GDM1 (cell line): ENCODE results near the gene STIM2.

ENCODE experiments used
- DNase-seq: peaks from one replicate; lab custom pipeline; 2025; lab: John Stamatoyannopoulos, UW

The STIM2 gene

DNA sequence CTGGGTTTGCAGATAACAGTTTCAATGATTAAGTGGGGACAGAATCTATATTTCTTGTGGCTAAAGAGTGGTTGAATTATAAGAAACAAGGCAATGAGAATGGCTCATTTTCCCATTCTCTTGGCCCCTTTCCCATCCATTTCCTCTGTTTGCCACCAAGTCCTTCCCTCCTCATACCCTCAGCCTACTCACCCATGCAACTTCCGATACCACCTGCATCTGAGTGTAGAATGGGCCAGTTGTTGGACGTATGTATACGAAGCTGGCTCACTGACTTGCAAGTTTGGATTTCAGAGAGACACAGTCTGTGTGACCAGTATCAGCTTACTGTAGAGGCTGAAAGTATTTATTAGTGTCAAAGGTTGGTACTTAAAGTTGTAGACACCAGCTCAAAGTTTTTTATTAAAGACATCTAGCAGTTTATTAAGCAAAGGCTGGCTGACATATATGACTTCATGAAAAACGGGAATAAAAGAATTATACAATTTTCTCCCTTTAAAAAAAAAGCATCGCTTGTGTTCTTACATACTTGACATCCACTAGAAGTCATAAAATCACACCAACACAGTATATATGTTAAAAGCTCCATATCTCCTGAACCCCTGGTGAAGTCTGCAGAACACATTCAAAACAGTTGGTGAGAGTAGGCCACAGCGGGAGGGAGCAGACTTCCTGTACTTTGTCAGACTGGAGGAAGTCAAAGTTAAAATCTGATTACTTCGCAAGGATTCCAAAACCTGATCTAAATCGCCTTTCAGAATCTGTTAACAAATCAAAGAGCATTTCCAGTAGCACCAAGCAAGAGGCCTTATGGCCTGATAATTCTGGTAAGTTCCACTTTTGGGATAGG lies 22.4 kb upstream of the STIM2 start:
- DNase-seq = peak; percentile 14

DNA sequence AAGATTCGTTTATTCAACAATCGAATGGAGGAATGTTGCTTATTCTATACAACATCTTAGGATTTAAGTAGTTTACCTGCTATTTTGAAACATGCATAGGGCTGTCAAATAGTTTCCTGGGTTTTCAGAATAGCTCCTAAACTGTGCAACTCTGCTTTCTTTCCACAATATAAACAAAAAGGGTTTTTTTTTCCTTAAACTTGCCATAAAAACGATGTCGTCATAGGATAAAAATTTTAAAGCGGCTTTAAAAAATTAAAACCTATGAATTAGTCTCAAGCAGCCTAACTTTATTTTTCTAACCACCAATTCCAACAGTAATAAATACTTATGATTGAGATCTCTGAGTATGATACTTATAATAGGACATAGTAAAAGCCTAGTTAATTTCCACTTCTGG lies 21.6 kb upstream of the STIM2 start:
- no peak for DNase-seq

DNA sequence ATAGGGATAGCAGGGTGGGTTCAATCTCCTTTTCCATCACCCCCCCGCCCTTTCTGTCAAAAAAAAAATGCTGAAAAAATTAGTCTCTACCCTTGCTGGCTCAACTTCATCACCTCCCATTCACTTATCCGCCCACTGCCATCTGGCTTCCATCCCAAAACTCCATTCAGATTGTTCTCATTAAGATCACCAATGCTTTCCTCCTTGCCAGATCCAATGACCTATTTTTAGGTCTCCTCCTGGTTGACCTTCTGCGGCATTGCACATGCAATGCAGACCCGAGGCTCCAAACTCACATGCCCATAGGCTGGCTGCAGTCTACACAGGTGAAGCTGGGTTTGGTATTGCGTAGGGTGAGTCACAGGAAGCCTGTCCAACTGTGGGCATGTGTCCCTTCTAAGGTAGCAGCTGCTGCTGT lies 21.1 kb upstream of the STIM2 start:
- DNase-seq = no peak

DNA sequence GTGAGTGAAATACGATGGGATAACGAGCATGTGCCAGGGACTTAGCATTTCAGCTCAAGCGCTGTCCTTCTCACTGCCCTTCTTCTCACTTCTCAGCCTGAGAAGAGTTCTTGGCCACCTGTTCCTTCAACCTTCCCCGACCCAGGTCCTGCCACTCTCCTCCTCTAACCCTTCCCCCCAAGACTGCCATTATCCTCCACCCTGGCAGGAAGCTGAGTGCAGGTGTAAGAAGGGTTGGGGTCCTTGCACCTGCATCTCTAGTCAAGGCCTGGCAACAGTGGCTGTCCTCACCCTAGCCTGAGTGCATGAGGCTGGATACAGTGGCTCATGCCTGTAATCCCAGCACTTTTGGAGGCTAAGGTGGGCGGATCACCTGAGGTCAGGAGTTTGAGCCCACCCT lies 19.9 kb upstream of the STIM2 start:
- DNase-seq = no peak

DNA sequence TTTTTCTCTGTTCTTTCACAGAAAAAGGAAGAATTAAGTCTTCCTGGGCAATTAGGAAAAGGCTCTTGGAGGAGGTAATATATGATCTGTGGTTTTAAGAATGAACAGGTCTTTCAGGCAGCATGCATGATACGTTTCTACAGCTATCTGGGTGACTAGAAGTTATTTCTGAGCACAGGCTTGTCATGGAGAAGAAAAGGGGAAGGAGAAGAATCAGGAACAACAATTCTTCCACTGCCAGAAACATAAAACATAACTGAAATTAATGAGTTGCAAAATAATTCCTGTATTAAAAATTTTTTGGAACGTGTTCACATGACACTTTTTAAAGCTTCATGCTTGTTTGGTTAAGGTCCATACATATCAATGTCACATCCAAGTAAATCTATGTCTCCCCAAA lies 17.7 kb upstream of the STIM2 start:
- DNase-seq = no peak

DNA sequence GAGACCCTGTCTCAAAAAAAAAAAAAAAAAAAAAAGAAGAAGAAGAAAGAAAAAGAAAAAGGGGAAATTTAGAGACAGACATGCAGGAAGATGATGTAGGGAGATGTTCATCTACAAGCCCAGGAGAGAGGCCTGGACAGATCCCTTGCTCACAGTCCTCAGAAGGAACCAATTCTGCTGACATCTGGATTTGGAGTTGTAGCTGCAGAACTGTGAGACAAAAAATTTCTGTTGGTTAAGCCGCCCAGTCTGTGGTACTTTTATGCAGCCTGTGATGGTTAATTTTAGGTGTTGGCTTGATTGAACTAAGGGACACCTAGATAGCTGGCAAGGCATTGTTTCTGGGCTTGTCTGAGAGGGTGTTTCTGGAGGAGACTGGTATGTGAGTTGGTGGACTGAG lies 10.1 kb upstream of the STIM2 start:
- no peak for DNase-seq

DNA sequence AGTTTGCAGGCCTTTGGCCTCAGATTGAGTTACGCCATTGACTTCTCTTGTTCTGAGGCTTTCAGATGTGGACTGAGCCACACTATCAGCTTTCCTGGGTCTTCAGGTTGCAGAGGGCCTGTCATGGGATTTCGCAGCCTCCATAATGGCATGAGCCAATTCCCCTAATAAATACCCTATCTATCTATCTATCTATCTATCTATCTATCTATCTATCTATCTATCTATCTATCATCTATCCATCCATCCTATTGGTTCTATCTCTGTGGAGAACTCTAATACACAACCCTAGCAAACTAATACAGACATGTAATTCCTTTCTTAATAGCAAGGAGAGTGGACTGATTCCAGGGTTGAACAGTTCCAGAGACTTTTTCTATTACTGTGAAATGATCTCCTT lies 9.5 kb upstream of the STIM2 start:
- no peak for DNase-seq

DNA sequence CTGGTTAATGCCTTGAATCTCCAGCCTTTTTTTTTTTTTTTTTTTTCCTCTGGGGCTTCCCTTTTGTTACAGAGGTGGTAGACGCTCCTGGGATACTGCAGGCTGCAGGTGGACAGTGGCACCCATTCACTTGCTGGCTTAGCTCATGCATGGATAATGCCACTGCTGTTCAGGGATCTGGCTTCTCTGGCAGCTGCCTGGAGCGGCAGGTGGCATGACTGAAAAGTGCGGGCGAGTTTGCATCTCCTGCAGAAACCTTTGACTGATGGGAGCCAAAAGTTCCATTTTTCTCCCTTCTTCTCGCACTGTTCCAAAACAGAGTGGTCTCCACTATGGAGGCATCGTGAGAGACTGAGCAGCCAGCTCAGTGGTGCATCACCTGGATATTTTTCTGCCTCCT lies 5.9 kb upstream of the STIM2 start:
- no peak for DNase-seq

DNA sequence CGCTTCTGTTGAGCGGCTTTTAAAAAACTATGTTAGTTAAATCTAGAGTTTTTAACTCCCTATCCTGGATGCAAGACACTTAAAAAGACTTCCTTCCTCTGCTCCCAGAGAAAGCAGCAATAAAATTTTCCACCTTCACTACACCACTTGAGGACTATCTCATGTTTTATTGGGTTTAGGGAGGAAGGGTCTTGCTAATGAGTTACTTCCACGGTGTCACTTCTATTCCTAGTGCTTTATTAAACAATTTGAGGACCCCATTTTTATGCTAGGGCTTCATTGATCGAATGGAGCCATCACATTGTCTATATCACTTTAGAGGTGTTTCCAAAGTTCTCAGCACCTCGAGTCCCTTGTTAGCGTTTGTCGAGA lies 3.7 kb upstream of the STIM2 start:
- DNase-seq = no peak

DNA sequence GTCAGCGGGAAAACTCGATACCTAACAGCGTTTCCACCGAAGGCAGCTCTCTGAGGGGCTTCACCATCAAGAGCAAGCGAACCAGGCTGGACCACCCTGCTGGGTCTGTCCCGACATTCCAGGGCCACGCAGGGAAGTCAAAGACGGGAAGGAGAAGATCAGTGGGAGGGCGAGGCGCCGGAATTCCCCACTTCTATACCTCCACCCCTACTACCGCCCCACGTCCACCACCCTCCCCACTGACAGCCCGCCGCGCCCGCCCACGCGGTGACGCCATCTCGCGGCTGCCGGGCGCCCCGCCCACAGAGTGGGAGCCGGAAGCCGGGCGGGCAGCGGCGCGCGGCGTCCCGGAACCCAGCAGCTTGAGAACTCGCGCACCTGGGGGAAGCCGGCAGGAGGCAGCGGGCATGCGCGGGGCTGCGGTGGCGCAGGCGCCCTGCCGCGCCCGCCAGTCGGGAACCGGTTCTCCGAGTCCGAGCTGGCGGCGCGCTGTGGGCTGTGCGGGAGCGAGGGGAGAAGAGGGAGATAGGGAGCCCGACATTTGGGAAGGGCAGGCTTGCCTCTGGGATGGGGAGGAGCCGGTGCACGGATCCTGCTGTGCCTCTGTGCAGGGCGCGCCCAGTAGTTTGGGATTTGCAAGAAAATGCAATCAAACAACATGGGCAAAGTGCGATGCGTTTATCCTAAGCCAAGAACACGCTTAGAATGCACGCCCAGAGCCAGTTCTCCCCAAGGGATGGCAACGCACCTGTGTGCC lies 3.2 kb upstream of the STIM2 start:
- peak; percentile 92 for DNase-seq

DNA sequence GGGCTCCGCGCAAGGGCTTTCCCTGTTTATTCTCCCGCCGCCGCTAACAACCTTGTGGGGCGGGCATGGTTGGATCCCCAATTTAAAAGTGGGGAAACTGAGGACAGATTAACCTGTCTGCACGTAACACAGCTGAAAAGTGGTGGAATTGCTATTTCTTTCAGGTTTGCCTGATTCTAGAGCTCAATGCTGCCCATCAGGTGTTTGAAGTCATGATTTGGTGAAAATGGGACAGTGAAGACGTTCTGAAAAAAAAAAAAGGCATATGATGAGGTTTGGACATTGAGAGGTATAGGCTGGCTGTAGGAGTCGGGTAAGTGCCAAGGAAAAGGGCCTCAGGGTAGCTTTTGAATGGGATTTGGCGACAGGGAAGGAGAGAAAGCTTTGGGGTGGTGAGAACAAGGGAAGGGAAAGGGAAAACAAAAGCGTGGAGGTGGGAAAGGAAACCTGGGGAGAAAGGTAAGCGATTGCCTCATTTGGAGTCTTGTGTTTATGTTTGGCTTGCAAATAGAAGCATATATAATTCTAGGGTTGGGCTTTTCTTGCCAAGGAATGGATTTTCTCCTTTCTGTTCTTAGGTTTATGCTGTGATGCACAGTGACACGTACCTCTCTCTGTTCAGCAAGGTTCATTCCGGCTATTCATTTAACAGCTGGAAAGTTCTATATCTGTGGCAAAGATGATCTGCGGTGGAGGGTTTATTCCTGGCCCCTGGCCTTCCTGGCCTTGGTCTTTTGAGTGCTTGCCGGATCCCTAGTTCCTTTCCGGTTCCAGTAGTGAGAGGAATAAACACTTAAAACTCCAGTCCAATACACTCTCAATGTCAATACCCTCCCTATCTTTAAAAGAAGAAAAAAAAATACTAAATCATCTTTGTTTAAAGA lies 2.4 kb upstream of the STIM2 start:
- no peak for DNase-seq

DNA sequence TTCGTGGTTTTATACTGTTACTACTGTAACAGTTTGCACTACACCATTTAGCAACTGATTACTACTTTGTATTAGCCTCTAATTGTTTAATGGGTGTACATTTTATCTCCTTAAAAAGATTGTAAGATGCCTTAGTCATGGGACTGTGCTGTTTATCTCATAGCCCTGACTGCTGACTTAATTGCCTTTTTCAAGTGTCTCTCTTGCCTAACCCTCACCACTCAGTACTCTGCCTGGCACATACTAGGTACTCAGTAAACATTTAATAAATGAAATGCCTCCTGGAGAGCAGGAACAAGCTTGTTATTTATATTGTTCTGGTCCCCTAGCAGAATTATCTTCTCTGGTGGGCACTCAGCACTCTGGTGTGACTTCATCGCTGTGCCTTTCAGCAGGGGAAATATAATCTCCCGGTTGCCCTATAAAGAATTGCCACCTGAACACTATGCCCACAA lies 1.7 kb upstream of the STIM2 start:
- no peak for DNase-seq

DNA sequence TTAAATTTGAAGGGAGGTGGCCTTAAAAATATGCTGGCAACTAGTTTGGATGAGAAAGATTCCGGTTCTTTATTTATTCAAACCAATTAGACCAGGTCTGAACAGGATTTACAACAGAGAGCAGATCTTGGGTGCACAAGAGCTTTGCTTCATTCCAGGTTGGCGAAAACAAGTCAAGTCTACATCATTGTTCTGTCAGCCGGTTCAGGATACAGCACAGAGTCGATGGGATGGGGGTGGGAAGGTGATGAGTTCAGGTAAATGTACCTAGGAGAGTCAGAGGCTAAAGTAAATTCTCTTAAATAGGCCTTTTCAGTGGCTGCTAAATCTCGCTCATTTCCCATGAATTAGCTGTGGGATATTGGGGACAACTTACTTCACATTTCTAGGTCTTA lies 882 bp upstream of the STIM2 start:
- DNase-seq = no peak

DNA sequence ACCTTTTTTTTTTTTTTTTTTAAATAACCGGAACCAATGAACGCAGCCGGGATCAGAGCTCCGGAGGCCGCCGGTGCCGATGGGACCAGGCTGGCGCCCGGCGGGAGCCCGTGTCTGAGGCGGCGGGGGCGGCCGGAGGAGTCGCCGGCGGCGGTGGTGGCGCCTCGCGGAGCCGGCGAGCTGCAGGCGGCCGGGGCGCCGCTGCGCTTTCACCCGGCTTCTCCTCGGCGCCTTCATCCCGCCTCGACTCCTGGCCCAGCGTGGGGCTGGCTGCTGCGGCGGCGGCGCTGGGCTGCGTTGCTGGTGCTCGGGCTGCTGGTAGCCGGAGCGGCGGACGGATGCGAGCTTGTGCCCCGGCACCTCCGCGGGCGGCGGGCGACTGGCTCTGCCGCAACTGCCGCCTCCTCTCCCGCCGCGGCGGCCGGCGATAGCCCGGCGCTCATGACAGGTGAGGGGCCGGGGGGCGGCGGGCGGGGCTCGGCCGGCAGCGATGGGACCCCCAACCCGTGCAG lies 337 bp downstream of the STIM2 start:
- peak; percentile 63 for DNase-seq

DNA sequence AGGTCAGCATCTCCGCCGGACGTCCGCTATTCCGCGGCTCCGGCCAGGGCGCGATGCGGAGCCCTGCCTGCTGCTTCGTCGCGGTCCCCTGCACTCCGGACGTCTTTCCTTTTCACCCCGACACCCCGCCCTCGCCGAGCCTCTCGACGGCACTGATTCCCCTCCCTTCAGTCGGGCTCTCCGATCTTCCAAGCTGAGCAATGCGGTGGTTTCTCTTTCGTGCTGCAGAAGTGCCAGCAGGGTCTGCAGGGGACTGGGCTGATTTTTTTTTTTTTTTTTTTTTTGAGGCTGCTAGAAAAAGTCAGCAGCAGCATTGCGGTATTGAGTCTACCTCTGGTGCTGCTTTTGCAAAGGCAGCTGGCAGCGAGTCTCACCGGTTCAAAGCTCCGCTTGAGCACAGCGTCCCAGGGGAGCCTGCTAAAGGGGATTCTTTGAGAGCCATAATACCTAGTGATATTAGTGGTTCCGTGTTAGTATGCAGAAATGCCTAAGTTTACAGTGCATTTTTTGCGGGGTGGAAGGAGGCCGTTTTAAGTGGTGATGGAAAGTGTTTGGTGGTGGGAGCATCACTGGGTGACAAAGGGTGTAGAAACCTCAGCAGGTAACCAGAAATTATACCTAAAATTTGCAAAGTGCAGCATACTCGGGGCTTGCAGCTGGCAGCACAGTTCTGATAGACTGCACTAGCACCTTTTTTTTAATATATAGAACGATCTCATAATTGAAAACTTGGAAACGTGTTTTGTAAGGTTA lies 969 bp downstream of the STIM2 start:
- DNase-seq = peak; percentile 42

DNA sequence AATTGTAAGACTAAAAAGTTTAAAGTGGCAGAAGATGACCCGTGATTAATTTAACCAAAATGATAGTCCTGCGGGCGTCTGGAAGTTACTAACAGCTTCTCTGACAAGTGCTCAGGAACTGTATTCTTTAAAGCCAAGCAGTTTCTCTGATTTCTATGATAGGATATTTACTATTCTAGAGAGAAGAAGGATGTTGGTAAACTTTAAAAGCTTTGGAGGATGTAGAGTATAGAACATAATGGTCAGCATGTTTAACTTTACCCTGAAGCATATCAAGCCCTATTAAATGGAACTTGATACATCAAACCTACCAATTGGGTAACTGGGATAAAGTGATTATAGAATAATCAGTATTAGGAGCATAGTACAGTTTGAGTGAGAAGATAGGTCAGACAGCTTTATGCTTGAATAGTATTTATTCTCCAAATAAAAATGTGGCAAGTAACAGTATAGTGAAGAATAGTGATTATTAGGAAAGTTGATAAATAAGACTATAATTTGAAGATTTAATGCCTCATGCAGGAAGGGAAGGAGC lies 1.8 kb downstream of the STIM2 start:
- no peak for DNase-seq

DNA sequence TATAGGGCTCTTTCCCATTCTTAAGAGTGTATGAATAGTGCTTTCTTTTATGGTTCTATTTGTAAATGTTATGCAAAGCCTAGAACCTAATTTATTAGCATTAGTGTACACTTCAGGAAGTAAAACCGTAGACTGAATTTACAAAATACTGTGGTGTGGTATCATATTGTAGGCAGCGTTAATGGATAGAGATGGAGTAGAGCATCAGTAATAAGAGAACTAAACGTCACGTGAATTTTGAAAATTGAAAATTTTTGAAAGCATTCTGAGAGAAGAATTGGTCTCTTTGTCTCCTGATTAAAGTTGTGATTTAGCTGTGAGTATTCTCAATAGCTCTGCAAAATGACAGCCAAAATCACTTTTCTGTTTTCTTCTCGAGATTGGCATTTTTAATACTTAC lies 2.9 kb downstream of the STIM2 start:
- no peak for DNase-seq

DNA sequence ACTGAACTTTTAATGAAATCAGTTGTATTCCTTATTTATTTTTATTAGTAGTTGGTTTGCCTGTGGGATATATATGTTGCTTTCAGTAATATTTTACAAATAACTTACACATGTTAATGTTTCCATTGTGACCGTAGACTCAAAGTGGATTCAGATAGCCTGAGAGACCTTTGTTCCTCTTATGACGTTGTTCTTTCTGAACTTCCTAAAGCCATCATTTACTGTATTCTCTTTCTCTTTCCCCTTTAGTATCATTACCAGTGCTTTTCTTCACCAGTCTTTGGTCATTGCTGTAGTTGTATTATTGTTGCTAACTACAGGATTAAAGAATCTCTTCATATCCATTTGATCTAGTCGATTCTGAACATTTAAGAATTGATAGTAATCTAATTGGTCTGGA lies 4.3 kb downstream of the STIM2 start:
- DNase-seq = no peak

DNA sequence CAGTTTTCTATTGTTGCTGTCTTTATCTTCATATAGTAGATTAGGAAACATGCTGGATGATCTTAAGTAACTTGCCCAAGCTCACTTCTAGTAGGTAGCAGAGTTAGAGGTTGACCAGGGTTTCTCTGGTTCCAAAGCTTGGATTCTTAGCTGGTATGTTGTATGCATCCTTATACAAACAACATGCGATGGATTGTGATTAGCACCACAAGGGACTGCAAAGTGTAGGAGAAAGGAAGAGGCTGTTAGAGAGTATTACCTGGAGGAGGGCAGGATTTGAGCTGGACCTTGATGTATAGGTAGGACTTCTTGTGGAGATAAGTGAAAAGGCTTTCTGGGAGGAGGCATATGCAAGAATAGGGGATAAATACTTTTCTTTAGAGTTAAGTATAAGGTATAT lies 5.6 kb downstream of the STIM2 start:
- no peak for DNase-seq

DNA sequence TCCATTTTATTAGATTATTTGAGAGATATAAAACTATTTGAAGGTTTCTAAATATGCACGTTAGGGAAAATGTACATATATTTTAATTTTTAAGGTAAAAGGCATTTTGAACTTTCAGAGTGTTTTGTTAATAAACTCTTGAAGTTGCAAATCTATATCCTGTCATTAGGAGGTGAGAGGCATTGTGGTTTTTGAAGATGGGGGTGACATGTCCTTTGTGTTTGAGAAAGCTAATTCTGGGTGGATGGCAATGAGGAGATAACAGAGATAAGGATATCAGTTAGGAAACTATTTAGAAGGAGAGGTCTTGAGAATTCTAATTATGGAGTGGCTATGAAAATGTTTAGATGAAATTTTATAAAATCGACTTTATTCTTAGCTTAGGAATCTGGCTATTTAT lies 6.1 kb downstream of the STIM2 start:
- no peak for DNase-seq
